Left lung (tissue), 10 donors: ENCODE data around the gene NCCRP1. TPM values are rescaled to one million over a fixed set of nuclear protein-coding genes. Genes with fewer than 3 reads are reported as not detected.
"Not testable (repeated sequence)": the region's sequence is repeated elsewhere in the genome, so short reads cannot be mapped to it uniquely, and the experiment has no call there.

ENCODE experiments used
- ATAC-seq: fragments of 200-7000 bp; cut with Tn5 transposase; one replicate; pipeline ENCODE4 v1.9.1; 2020; ENCODE audit warnings: moderate library complexity
- DNase-seq, 4 donors: peaks; one replicate each; pipeline ENCODE4 v3.0.0-alpha.2; 2013 to 2020
- H3K27ac ChIP-seq, 2 donors: fragments of 200-600 bp; sonication (generic) in 1 of 2; one replicate each; pipeline versions ENCODE4 v1.5.0 to v1.8.0; 2020 to 2021
- H3K27me3 ChIP-seq, 2 donors: fragments of 200-600 bp; sonication (generic) in 1 of 2; one replicate each; pipeline versions ENCODE4 v1.5.0 to v1.8.0; 2020 to 2021
- H3K36me3 ChIP-seq, 2 donors: fragments of 200-600 bp; sonication (generic) in 1 of 2; one replicate each; pipeline versions ENCODE4 v1.5.0 to v1.8.0; 2020 to 2021
- H3K4me1 ChIP-seq, 2 donors: fragments of 200-600 bp; one replicate each; pipeline ENCODE4 v1.8.0; 2021
- H3K4me3 ChIP-seq, 2 donors: fragments of 200-600 bp; sonication (generic) in 1 of 2; one replicate each; pipeline versions ENCODE4 v1.5.0 to v1.8.0; 2020 to 2021; ENCODE audit warnings: mild to moderate bottlenecking in 1 of 2
- H3K9me3 ChIP-seq, 2 donors: fragments of 200-600 bp; sonication (generic) in 1 of 2; one replicate each; pipeline versions ENCODE4 v1.5.0 to v1.8.0; 2020 to 2021
- CTCF ChIP-seq, 2 donors: fragments of 200-600 bp; sonication (generic) in 1 of 2; IDR thresholded peaks; one replicate each; pipeline versions ENCODE4 v1.5.0 to v1.8.0; 2021; ENCODE audit warnings: antibody characterized with exemption in 2 of 2
- intact Hi-C, 2 donors: fragments of 100-400 bp; cut with DNase I; formaldehyde crosslinking; loops; one replicate each; pipeline versions ENCODE4 v1.11.2 to v1.14.2; 2022
- polyA plus RNA-seq, 6 donors: library from polyadenylated mRNA; unstranded; fragments of 120-200 nt; gene quantifications; one replicate each; pipeline ENCODE4 v1.2.1, GENCODE V29; 2013; ENCODE audit not compliant: insufficient read length in 6 of 6
- total RNA-seq, 2 donors: library from RNA; stranded (reverse); fragmentation: NEBNext Ultra II Directional; extraction: Animal tissue kit (Norgen Biotek cat#: 25700); gene quantifications; one replicate each; pipeline ENCODE4 v1.2.1, GENCODE V29; 2021
- donor health status: DM: no; HTN: yes; CAD: no.
- donor health status: DM: no; HTN: no; CAD: no.

The NCCRP1 gene
- total and polyA plus RNA-seq, 8 donors: 0.17 to 0.30 (median 0.22) TPM; not detected in 2

- Histone ChIP-seq H3K27ac (no peak overlapping the region), H3K4me1 (no peaks in the 10 kb centered on the region), H3K27me3 (peaks cover 0 to 8% of the 10 kb centered on the region in 2 donors), H3K36me3 (no peaks in the 10 kb centered on the region), H3K9me3 (no peaks in the 10 kb centered on the region), H3K4me3 (no peak overlapping the region)
- intact Hi-C loops: no loop called here
- no peak for ATAC-seq
- DNase-seq: no peak
- TF ChIP-seq CTCF (IDR thresholded peaks at IDR 0.05): no peak
These were observed 15.1 kb downstream of the NCCRP1 start for GRCh38 chr19:39211731-39212374.

GRCh38 chr19:39212375-39212742 lies 15.6 kb downstream of the NCCRP1 start:
- Histone ChIP-seq H3K4me1 (no peaks in the 10 kb centered on the region), H3K27me3 (peaks cover 0 to 8% of the 10 kb centered on the region in 2 donors), H3K9me3 (no peaks in the 10 kb centered on the region), H3K4me3 (no peak overlapping the region), H3K36me3 (no peaks in the 10 kb centered on the region), H3K27ac (no peak overlapping the region)
- peak; percentile 81 for ATAC-seq
- intact Hi-C loops: no loop called here
- peak in 2 of 4 donors; percentile 44 to 80 for DNase-seq
- peak; percentile 13 to 41 for TF ChIP-seq CTCF (IDR thresholded peaks at IDR 0.05)

GRCh38 chr19:39215323-39215722 lies 18.6 kb downstream of the NCCRP1 start:
- ATAC-seq, intact Hi-C loops, H3K27me3 ChIP-seq, H3K36me3 ChIP-seq, H3K27ac ChIP-seq, H3K4me3 ChIP-seq, H3K4me1 ChIP-seq, H3K9me3 ChIP-seq, DNase-seq: not testable (repeated sequence)

GRCh38 chr19:39217094-39217493 lies 20.3 kb downstream of the NCCRP1 start:
- intact Hi-C loops: no loop called here
- ATAC-seq (no peak), DNase-seq (no peak)
- Histone ChIP-seq H3K36me3 (no peaks in the 10 kb centered on the region), H3K4me1 (no peaks in the 10 kb centered on the region), H3K9me3 (no peaks in the 10 kb centered on the region), H3K27me3 (peaks cover 0 to 4% of the 10 kb centered on the region in 2 donors), H3K27ac (no peak overlapping the region), H3K4me3 (no peak overlapping the region)
- TF ChIP-seq CTCF (IDR thresholded peaks at IDR 0.05): no peak

- Histone ChIP-seq H3K4me3 (no peak overlapping the region), H3K4me1 (no peaks in the 10 kb centered on the region), H3K27ac (no peak overlapping the region), H3K9me3 (no peaks in the 10 kb centered on the region), H3K27me3 (peaks cover 0 to 17% of the 10 kb centered on the region in 2 donors), H3K36me3 (no peaks in the 10 kb centered on the region)
- DNase-seq (no peak), ATAC-seq (no peak)
- intact Hi-C loops: no loop called here
- no peak for TF ChIP-seq CTCF (IDR thresholded peaks at IDR 0.05)
These were observed 21.7 kb downstream of the NCCRP1 start for GRCh38 chr19:39218230-39219007.

GRCh38 chr19:39219108-39219507 lies 22.3 kb downstream of the NCCRP1 start:
- intact Hi-C loops, H3K27ac ChIP-seq, H3K9me3 ChIP-seq, H3K4me3 ChIP-seq, DNase-seq, H3K36me3 ChIP-seq, H3K4me1 ChIP-seq, ATAC-seq: not testable (repeated sequence)
- peaks cover 0 to 24% of the 10 kb centered on the region in 2 donors for H3K27me3 ChIP-seq
